ENCODE results near the gene MTF2. TPM values are rescaled to one million over a fixed set of nuclear protein-coding genes. Genes with fewer than 3 reads are reported as not detected.
A peak's percentile ranks its signal among the peaks of the same experiment; 100 is the strongest.

The MTF2 gene
- total RNA-seq, 1 donor from 2014 or later, result 56.4 TPM

DNA sequence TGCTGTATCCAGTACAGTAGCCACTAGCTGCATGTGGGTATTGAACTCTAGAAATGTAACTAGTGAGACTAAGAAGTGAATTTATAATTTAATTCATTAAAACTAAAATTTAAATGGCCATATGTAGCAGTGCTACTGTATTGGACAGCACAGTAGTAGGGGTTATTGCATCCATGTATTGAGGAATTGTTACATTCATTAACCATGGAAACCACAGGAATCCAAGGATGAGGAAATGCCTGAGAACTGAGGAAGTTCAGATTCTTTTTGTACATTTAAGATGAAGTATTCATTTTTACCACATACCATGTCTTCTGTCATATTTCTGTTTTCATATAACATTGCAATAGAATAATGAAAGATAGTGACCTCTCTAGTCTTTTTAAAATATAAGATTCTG is 2.6 kb downstream of the MTF2 start:
- Mint-ChIP-seq H3K9me3 (ENCODE audit: unreplicated experiment) (no peaks in the 10 kb centered on the region), H3K4me1 (ENCODE audit: low read depth, unreplicated experiment) (peaks cover 11% of the 10 kb centered on the region), H3K27ac (ENCODE audit: unreplicated experiment) (peak overlapping the region; percentile 95), H3K36me3 (ENCODE audit: low read depth, unreplicated experiment) (no peaks in the 10 kb centered on the region), H3K4me3 (ENCODE audit: unreplicated experiment) (peak overlapping the region; percentile 100), H3K27me3 (ENCODE audit: low read depth, unreplicated experiment) (no peaks in the 10 kb centered on the region)
- peak overlapping the region; percentile 100 for H3K9ac ChIP-seq (ENCODE audit: low read length)
- DNase-seq (ENCODE audit: low read depth) (peak; percentile 87), FAIRE-seq (peak; percentile 56)
- no peak overlapping the region for H2AFZ ChIP-seq (ENCODE audit: low read depth, low read length)
- H3K9me3 ChIP-seq (ENCODE audit: insufficient read depth, low read depth, low read length), result no peaks in the 10 kb centered on the region
- H3K27ac ChIP-seq (ENCODE audit: low read depth, low read length), result peak overlapping the region; percentile 98
- TF ChIP-seq, protein P1, sequence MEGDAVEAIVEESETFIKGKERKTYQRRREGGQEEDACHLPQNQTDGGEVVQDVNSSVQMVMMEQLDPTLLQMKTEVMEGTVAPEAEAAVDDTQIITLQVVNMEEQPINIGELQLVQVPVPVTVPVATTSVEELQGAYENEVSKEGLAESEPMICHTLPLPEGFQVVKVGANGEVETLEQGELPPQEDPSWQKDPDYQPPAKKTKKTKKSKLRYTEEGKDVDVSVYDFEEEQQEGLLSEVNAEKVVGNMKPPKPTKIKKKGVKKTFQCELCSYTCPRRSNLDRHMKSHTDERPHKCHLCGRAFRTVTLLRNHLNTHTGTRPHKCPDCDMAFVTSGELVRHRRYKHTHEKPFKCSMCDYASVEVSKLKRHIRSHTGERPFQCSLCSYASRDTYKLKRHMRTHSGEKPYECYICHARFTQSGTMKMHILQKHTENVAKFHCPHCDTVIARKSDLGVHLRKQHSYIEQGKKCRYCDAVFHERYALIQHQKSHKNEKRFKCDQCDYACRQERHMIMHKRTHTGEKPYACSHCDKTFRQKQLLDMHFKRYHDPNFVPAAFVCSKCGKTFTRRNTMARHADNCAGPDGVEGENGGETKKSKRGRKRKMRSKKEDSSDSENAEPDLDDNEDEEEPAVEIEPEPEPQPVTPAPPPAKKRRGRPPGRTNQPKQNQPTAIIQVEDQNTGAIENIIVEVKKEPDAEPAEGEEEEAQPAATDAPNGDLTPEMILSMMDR (IDR thresholded peaks at IDR 0.05; ENCODE audit: insufficient read depth, low read depth, low read length), result no peak
- no peak for TF ChIP-seq EZH2 (IDR thresholded peaks at IDR 0.05; ENCODE audit: insufficient read depth, low read length)
- H3K27me3 ChIP-seq (ENCODE audit: insufficient read depth, low read length), result no peaks in the 10 kb centered on the region
- H3K4me1 ChIP-seq (ENCODE audit: insufficient read depth, low read length), result peaks cover 17% of the 10 kb centered on the region
- peak overlapping the region; percentile 100 for H3K4me3 ChIP-seq (ENCODE audit: insufficient read depth, low read depth, low read length)
- peaks cover 5% of the 10 kb centered on the region for H3K36me3 ChIP-seq (ENCODE audit: insufficient read depth, low read length)
- H4K20me1 ChIP-seq (ENCODE audit: insufficient read depth, low read length), result peaks cover 38% of the 10 kb centered on the region
- H3K4me2 ChIP-seq (ENCODE audit: low read length), result peak overlapping the region; percentile 93
- H3K79me2 ChIP-seq (ENCODE audit: insufficient read depth, low read length), result peaks cover 81% of the 10 kb centered on the region

DNA sequence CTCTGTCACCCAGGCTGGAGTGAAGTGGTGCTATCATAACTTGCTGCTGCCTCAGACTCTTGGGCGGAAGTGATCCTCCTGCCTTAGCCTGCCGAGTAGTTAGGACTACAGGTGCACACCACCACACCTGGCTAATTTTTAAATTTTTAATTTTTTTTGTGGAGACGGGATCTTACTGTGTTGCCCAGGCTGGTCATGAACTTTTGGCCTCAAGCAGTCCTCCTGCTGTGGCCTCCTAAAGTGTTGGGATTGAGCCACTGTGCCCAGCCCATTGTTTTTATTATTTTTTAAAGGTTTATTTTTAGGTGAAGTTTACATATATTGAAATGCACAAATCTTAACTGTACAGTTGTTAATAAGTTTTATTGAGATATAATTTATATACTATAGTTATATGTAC is 3.2 kb downstream of the MTF2 start:
- H3K4me1 ChIP-seq (ENCODE audit: insufficient read depth, low read length), result peaks cover 17% of the 10 kb centered on the region
- Mint-ChIP-seq H3K36me3 (ENCODE audit: low read depth, unreplicated experiment) (no peaks in the 10 kb centered on the region), H3K27me3 (ENCODE audit: low read depth, unreplicated experiment) (no peaks in the 10 kb centered on the region), H3K4me1 (ENCODE audit: low read depth, unreplicated experiment) (peaks cover 11% of the 10 kb centered on the region), H3K4me3 (ENCODE audit: unreplicated experiment) (peak overlapping the region; percentile 100), H3K9me3 (ENCODE audit: unreplicated experiment) (no peaks in the 10 kb centered on the region), H3K27ac (ENCODE audit: unreplicated experiment) (peak overlapping the region; percentile 95)
- H2AFZ ChIP-seq (ENCODE audit: low read depth, low read length), result no peak overlapping the region
- H3K27me3 ChIP-seq (ENCODE audit: insufficient read depth, low read length), result no peaks in the 10 kb centered on the region
- no peaks in the 10 kb centered on the region for H3K9me3 ChIP-seq (ENCODE audit: insufficient read depth, low read depth, low read length)
- DNase-seq (ENCODE audit: low read depth) (no peak), FAIRE-seq (no peak)
- H3K27ac ChIP-seq (ENCODE audit: low read depth, low read length), result peak overlapping the region; percentile 39
- H3K79me2 ChIP-seq (ENCODE audit: insufficient read depth, low read length), result peaks cover 87% of the 10 kb centered on the region
- peaks cover 5% of the 10 kb centered on the region for H3K36me3 ChIP-seq (ENCODE audit: insufficient read depth, low read length)
- H4K20me1 ChIP-seq (ENCODE audit: insufficient read depth, low read length), result peaks cover 44% of the 10 kb centered on the region
- TF ChIP-seq, protein P1 (IDR thresholded peaks at IDR 0.05; ENCODE audit: insufficient read depth, low read depth, low read length), result no peak
- TF ChIP-seq EZH2 (IDR thresholded peaks at IDR 0.05; ENCODE audit: insufficient read depth, low read length), result no peak
- no peak overlapping the region for H3K4me3 ChIP-seq (ENCODE audit: insufficient read depth, low read depth, low read length)
- H3K9ac ChIP-seq (ENCODE audit: low read length), result peak overlapping the region; percentile 34
- H3K4me2 ChIP-seq (ENCODE audit: low read length), result peak overlapping the region; percentile 93

DNA sequence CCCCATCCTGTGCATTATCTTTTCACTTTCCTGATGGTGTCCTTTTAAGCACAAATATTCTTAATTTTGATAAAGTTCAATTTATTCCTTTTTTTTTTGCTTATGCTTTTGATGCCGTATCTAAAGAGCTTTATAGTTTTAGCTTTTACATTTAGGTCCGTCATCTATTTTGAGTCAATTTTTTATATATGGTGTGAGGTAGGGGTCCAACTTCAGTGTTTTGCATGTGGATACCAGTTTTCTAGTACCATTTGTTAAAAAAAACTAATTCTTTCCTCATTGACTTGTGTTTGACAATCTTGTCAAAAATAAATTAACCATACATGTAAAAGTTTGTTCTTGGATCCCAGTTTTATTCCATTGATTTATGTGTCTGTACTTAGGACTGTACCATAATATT is 4.9 kb downstream of the MTF2 start:
- Histone ChIP-seq H3K27ac (ENCODE audit: low read depth, low read length) (no peak overlapping the region), H4K20me1 (ENCODE audit: insufficient read depth, low read length) (peaks cover 57% of the 10 kb centered on the region), H3K9me3 (ENCODE audit: insufficient read depth, low read depth, low read length) (no peaks in the 10 kb centered on the region), H3K4me1 (ENCODE audit: insufficient read depth, low read length) (peaks cover 17% of the 10 kb centered on the region), H3K79me2 (ENCODE audit: insufficient read depth, low read length) (peaks cover 100% of the 10 kb centered on the region), H3K36me3 (ENCODE audit: insufficient read depth, low read length) (peaks cover 5% of the 10 kb centered on the region), H3K9ac (ENCODE audit: low read length) (no peak overlapping the region), H3K4me3 (ENCODE audit: insufficient read depth, low read depth, low read length) (no peak overlapping the region), H2AFZ (ENCODE audit: low read depth, low read length) (no peak overlapping the region), H3K27me3 (ENCODE audit: insufficient read depth, low read length) (no peaks in the 10 kb centered on the region), H3K4me2 (ENCODE audit: low read length) (no peak overlapping the region)
- Mint-ChIP-seq H3K4me3 (ENCODE audit: unreplicated experiment) (no peak overlapping the region), H3K27ac (ENCODE audit: unreplicated experiment) (no peak overlapping the region), H3K9me3 (ENCODE audit: unreplicated experiment) (no peaks in the 10 kb centered on the region), H3K36me3 (ENCODE audit: low read depth, unreplicated experiment) (peaks cover 2% of the 10 kb centered on the region), H3K27me3 (ENCODE audit: low read depth, unreplicated experiment) (no peaks in the 10 kb centered on the region), H3K4me1 (ENCODE audit: low read depth, unreplicated experiment) (peaks cover 11% of the 10 kb centered on the region)
- TF ChIP-seq, protein P1 (IDR thresholded peaks at IDR 0.05; ENCODE audit: insufficient read depth, low read depth, low read length), result no peak
- no peak for TF ChIP-seq EZH2 (IDR thresholded peaks at IDR 0.05; ENCODE audit: insufficient read depth, low read length)
- FAIRE-seq (no peak), DNase-seq (ENCODE audit: low read depth) (no peak)
